HS-27A (cell line): ENCODE data around the gene GALP.
"Not testable (repeated sequence)": the region's sequence is repeated elsewhere in the genome, so short reads cannot be mapped to it uniquely, and the experiment has no call there.

Experiments used
- DNase-seq: peaks from one replicate; pipeline ENCODE4 v3.0.0-alpha.2; 2012; ENCODE audit warnings: low read depth, missing footprints

Gene GALP

DNA sequence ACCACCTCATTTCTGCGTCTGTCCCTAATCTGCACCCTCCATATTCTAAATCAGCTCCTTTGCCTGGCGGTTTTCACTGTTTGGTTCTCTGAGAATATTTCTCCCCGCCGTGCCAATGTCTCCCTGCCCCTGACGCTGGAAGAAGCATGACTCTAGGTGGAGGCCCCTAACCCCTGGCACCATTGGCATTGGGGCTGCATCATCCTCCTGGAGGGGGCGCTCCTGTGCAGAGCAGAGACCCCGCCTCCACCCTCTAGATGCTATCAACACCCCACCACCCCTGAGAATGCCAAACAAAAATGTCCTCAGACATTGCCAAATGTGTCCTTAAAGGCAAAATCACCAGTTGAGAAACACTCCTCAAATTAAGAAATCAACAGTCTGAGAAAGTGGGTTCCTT lies 15.3 kb downstream of the GALP start:
- DNase-seq: no peak

DNA sequence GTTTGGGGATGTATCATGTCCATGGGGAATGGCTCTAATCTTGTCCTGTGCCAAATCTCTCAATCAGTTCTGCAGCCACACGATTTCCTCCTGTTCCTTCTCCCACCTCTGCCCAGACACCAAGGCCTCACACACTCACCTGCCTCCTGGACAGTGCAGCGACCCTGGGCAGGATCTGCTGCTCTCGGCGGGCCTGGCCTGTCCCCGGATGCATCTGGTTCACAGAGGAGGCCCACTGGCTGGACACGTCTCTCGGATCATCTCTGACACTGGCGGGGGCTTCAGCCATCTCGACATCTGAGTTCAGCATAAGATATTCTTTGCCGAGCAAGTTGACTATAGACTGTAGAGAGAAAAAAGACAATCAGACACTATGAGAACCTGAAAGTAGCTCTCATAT lies 15.9 kb downstream of the GALP start:
- no peak for DNase-seq

DNA sequence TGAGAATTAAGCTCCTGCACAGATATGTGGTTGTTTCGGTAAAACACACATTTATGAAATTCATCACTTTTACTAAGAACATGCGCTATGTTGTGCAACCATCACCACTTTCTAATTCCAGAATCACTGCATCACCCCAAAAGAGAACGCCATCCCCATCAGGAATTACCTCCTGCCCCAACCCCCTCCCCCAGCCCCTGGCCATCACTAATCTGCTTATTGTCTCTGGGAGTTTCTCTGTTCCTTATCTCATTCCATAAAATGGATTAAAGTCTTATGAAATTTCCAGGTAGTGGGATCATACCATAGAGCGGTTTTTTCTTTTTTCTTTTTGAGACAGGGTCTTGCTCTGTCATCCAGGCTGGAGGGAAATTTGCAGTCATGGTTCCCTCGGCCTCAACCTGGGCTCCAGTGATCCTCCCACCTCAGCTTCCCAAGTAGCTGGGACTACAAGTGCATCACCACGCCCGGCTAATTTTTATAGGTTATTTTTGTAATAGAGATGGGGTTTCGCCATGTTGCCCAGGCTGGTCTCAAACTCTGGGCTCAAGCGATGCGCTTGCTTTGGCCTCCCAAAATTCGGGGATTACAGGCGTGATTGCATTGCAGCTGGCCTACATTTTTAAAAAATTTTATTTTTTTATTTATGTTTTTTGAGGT lies 18.3 kb downstream of the GALP start:
- DNase-seq: no peak

DNA sequence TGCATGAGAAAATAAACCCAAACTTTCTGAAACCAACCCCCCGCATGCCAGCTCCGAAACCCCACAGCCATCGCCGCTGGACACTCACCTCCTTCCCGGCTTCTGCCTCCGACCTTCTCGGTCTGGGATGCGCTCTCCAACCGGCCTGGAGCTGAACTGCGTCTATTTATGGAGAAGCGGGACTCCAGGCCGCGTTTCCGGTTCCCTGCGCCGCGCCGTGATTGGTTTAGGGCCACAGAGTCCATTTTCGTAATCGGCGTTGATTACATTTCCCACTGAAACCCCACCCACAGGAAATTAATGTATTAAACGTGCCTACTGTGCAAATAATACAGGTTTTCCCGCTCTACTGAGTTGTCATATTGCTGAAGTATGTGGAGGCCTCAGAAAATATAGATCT lies 21.8 kb downstream of the GALP start, which contains the start of gene ZSCAN5B:
ZSCAN5B (minus strand) TSS at position 138 of the 400 bp plus-strand sequence. CDS start 4,731 bp downstream, outside the sequence.
- not testable (repeated sequence) for DNase-seq

DNA sequence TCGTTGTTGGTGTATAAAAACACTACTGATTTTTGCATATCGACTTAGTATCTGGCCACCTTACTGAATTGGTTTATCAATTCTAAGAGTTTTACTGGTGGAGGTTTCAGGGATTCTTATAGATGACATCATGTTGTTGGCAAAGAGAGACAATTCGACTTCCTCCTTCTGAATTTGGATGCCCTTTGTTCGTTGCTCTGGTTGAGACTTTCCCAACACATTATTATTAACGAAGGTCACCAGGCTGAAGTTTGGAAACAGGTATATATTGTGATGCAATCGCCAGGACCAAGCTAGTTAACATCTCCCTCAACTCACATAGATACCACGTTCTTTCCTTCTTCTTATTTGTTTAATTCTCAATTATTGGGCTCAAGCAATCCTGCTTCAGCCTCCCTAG lies 23.9 kb downstream of the GALP start:
- DNase-seq: no peak

DNA sequence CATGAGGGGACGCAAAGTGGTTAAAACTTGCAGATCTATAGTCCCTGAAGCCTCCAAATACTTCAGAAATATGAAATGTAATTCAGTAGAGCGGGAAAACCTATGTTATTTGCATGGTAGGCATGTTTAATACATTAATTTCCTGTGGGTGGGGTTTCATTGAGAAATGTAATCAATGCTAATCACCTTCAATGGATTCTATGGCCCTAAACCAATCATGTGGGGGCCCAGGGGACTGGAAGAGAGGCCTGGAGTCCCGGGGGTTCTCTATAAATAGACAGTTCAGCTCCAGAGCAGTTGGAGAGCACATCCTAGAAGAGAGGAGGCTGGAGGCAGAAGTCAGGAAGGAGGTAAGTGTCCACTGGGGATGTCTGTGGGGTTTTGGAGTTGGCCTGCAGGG lies 26.2 kb downstream of the GALP start, which contains the start of gene ZSCAN5C:
ZSCAN5C (plus strand) TSS at position 301 of the 400 bp plus-strand sequence. CDS start 3,641 bp downstream, outside the sequence.
- no peak for DNase-seq

DNA sequence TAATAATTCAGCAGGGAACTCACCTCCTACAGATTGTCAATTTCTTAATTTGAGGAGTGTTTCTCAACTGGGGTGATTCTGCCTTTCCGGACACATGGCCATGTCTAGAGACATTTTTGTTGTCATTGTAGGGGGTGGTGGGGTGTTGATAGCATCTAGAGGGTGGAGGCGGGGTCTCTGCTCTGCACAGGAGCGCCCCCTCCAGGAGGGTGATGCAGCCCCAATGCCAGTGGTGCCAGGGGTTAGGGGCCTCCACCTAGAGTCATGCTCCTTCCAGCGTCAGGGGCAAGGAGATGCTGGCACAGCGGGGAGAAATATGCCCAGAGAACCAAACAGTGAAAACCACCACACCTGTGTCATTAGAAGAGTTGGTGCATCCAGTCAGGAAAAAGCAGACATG lies 31.8 kb downstream of the GALP start:
- DNase-seq: not testable (repeated sequence)

DNA sequence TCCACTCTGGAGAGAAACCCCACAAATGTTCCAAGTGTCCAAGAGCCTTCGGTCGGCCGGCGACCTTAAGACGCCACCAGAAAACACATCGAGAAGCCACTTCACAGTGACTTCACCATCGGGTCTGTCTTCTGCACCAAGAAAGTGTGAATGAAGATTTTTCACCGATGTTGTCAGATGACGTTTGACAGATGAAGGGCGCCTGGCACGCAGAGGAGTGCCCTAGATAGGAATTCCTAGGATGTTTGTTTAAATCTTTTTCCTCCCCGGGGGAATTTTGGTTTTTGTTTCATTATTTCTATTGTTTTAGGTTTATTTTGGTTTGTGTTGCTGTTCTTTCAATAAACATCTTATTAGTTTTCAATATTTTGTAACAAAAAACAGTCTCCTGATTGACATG lies 33.3 kb downstream of the GALP start:
- no peak for DNase-seq

DNA sequence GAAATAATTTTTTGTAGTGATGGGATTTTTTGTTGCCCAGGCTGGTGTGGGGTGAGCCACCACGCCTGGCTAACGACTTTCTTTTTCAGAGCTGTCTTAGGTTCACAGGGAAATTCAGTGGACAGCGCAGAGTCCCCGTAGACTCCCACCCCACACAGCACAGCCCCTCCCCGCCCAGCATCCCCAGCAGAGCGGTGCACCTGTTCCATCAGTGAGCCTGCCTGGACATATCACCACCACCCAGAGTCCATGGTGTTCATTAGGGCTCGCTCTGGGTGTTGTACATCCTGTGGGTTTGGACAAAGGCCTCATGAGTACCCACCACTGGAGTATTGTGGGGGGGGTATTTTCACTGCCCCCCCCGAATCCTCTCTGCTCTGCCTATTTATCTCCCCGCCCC lies 34.2 kb downstream of the GALP start:
- DNase-seq: not testable (repeated sequence)

DNA sequence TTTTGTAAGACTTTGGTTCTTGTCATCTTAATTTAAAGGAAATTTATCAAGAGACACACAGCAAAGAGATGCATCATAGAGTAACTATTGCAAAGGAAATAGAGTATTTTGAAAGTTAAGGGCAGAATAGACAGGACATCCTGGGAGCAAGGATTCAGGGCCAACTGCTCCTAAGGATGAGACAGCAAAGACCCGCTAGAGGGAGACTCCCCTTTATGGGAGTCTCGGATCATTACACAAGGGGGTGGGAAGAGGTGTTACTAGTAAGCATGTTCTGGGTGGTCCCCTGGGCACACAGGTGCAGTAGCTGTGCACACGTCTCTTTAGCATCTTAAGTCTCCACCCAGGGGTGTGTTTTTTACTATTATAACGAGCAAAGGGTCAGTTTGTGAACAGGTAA lies 35.9 kb downstream of the GALP start:
- DNase-seq: no peak

DNA sequence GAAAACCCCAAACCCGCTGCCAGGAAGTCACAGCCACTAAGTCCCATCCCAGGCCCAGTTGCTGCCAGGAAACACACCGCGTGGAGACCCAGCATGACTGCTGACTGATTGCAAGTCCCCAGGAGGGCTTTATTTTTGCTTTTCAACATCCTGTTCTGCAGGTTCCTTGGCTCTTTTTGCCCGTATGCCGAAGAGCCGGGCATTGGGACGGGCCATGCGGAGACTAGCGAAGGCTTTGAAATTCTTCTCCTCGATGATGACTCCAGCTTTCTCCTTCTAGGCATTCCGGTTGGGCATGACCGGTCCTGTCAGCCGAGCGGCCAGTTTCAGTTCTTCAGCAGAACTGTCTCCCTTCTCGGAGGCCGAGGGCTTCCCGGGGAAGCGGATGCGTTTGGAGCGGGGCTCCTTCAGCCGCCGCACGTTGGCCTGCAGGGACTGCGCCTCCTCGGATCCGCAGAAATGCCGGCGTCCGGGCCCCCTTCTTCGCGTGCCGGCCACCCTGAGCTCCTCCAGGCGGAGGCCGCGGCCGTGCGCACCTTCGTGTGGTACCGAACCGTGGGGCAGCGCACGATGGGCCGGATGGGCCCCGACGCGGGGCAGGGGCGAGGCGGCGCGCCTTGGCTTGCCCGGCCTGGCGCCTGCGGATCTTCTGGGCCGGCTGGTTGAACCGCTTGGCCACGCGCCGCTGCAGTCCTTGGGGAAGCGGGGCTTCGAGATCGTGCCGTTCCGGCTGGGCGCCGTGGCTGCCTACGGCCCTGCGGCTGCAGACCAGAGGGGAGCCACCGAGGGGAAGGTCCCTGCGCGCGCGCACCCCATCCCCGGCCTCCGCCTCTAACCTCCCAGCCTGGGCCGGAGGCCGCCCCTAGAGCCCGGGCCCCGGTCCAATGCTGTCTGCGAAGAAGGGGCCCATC lies 41.5 kb downstream of the GALP start:
- DNase-seq: no peak

DNA sequence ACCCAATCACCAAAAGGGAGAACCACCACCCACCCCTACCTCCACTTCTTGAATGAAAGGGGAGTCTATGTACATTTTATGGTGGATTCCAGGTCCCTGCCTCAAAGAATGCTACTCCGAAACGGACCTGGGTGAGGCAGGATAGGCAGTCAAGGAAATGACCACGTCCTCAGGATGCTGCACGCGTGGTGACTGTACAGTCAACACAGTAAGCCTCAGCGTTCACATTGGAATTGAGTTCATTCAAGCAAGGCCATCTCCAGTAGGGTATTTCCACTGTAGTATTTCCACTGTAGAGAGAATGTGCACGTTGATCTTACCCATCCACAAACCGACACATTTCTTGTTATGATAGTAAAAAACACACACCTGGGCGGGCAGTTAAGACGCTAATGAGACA lies 43.2 kb downstream of the GALP start:
- DNase-seq: no peak

DNA sequence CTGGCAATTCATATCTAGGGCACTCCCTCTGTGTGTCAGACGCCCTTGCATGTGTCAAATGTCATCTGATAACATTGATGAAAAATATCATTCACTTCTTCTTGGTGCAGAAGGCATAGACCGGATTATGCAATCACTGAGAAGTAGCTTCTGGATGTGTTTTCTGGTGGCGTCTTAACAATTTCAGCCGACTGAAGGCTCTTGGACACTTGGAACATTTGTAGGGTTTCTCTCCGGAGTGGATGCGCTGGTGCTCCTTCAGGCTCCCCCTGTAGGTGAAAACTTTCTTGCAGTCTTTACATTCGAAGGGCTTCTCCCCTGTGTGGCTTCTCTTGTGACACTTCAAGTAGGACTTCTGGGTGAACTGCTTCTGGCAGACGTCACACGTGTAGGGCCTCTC lies 45.6 kb downstream of the GALP start:
- not testable (repeated sequence) for DNase-seq

DNA sequence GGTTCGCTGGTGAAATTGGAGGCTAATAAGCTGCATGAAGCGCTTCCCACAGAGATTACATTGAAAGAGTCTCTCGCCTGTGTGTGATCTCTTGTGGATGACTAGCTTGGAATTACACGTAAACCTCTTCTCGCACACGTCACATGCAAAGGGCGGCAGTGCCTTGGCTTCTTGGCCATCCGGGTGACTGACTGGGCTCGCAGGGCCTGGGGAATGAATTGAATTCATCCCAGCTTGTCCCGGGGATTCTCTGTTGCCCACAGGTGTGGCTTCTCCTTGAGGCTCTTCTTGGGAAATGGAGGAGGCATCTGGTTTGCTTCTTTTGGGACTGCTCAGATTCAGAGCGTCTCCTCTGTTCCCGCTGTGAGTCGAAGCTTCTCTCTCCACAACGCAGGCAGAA lies 46.0 kb downstream of the GALP start:
- no peak for DNase-seq

DNA sequence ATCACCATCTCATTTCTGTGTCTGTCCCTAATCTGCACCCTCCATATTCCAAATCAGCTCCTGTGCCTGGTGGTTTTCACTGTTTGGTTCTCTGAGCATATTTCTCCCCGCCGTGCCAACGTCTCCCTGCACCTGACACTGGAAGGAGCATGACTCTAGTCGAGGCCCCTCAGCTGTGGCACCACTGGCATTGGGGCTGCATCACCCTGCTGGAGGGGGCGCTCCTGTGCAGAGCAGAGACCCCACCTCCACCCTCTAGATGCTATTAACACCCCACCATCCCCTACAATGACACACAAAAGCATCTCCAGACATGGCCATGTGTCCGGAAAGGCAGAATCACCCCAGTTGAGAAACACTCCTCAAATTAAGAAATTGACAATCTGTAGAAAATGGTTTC lies 47.1 kb downstream of the GALP start:
- DNase-seq: no peak

DNA sequence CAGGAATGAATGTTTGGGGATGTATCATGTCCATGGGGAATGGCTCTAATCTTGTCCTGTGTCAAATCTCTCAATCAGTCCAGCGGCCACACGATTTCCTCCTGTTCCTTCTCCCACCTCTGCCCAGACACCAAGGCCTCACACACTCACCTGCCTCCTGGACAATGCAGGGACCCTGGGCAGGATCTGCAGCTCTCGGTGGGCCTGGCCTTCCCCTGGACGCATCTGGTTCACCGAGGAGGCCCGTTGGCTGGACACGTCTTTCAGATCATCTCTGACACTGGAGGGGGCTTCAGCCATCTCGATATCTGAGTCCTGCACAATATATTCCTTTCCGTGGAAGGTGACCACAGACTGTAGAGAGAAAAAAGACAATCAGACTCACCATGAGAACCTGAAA lies 47.7 kb downstream of the GALP start:
- DNase-seq: no peak
